ENCODE measurements around the gene ITGA4.
A peak's percentile ranks its signal among the peaks of the same experiment; 100 is the strongest.

The ITGA4 gene

DNA sequence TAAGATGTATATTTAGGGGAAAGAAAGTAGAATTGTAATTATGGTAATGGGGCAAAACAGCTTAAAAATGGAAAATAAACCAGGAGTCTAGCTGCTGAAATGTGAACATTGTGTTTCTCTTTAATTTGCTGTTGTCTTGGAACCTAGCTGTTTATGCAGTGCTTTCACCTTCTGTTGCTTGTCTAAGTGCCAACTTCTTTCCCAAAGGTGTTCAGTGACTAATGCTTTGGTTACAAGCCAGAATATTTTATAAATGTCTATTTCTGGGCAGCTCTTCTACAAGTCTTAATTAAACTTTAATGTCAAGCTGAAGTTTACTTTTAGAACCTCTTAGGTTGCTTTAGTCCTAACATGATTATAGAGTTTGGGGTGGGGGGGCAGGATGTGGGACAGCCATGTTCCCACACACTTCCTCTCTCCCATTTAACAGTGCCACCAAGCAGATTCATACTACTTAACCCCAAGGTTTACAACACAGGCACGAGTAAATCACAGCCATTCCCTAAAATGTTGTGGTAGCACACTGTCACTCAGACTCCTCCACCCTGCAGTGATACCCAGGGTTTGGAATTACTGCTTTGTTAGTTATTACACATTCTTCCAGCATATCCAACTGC is 60.6 kb downstream of the ITGA4 start:
- DNase-seq = peak in 1 of 2 experiments; percentile 0

DNA sequence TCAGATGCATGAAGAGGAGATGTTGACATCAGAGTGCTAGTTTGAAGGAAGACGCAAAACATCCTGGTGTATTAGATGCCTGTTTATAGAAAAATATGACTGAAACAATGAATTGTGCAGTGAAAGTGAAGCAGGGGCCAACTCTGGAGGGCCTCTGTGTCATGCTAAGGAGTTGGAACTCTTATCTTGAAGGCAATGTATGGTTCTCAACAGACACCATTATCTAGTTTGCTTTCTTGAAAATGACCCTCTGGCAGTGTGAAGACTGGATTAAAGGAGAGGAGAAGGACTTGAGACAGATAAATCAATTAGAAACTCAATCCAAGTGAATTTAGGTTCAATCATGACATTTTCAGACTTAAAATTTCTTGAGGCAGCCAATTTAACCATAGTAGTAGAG is 63.1 kb downstream of the ITGA4 start:
- no peak for DNase-seq

DNA sequence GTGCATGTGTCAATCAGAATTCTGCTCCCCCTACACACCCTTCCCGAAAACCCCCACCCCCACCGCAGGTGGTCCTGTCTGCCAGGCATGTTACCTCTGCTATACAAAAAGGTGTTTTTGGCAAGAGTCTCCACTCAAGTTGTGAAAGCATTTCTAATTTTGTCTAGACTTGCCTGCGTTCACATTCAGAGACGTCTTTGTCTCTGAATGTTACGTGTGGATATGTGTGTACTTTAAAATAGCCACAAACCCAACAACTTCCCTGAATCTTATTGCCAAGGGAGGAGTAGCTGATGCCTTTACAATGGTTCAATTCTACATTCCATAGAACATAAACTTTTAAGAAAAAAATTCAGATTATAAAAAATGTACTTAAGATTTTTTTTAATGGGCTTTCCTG is 66.6 kb downstream of the ITGA4 start:
- DNase-seq = no peak

DNA sequence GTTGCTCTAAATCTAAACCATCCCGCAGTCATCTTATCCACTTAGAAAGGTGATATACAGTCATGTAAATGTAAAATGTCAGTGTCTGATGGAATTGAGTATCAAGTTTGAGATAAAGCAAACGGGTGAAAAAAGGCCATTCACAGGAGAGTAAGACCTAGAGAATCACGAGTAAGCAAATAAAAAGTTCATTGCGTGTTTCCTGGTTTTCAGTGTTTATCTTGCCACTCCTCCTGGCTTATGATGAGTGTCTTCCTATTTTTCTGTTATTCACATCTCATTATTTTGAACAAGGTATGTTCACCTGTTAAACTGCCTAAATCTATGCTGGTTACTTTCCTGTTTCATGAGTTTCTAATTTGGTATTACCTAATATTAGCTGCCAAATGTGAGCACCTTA is 68.8 kb downstream of the ITGA4 start:
- no peak for DNase-seq

DNA sequence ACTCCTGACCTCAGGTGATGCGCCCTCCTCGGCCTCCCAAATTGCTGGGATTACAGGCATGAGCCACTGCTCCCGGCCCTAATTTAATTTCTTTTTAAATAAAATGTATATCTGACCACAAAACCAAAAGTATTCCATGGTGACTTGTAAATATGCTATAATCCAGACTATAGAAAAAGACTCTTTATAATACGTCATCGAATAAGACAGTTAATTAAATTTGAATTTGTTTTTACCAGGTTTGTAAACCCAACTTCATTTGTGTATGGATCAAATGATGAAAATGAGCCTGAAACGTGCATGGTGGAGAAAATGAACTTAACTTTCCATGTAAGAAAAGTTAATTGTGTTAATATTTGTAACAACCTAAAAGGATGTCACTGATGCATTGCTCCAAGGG is 69.9 kb downstream of the ITGA4 start:
- no peak for DNase-seq

DNA sequence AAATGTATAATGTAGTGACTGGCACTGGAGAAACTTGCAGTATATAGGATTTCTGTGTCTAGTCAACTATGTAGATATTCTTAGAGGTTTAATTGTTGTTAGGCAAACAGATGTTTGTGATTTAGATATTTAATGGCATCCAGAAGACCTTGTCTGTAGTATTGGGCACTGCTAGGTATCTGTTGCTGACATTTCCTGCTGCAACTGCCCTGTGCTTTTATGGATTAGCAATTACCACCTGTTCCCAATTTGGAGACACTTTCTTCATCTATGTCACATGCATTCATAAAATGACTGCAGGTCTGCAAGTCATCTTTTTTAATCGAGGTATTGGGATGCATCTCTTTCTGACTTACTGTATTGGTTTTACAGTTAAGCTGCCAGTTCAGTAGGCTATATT is 71.3 kb downstream of the ITGA4 start:
- DNase-seq = no peak

- no peak for DNase-seq
These were observed 79.5 kb downstream of the ITGA4 start for GRCh38 chr2:181536730-181537129.

DNA sequence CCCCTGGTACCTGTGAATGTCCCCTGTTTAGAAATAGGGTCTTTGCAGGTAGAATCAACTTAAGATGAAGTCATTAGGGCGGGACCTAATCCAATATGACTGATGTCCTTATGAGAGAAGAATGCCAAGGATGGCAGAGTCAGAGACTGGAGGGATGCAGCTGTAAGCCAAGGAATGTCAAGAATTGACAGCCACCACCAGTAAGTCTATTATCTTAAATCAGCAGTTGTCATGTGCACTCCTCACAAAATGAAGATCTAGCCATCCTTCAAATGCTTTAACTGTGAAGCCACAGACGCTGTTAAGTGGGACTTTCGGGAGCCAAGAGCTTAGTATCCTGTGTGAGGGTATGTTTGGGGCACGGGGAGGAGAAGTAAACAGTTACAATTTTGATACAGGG is 83.2 kb downstream of the ITGA4 start:
- no peak for DNase-seq

GRCh38 chr2:181542170-181542569 is 85.0 kb downstream of the ITGA4 start:
- DNase-seq = no peak

- no peak for DNase-seq
These were observed 88.9 kb downstream of the ITGA4 start for GRCh38 chr2:181546086-181546485.

DNA sequence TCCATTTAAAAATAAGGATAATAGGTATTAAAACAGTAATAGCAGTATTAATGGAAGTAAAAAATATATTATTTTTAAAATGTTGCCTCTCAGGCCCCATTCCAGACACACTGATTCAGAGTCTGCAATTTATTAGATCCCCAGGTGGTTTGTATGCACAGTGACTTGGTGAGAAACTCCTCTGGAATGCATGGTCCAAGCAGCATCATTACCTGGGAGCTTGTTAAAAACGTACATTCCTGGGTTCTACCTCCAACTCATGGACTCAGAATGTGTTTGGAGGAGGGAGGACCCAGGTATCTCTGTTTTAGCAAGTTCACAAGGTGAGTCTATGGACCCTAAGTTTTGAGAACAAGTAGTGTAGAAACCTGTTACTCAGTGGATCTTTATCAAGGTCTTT is 95.6 kb downstream of the ITGA4 start:
- DNase-seq = no peak

GRCh38 chr2:181553244-181553643 is 96.1 kb downstream of the ITGA4 start:
- DNase-seq = no peak

DNA sequence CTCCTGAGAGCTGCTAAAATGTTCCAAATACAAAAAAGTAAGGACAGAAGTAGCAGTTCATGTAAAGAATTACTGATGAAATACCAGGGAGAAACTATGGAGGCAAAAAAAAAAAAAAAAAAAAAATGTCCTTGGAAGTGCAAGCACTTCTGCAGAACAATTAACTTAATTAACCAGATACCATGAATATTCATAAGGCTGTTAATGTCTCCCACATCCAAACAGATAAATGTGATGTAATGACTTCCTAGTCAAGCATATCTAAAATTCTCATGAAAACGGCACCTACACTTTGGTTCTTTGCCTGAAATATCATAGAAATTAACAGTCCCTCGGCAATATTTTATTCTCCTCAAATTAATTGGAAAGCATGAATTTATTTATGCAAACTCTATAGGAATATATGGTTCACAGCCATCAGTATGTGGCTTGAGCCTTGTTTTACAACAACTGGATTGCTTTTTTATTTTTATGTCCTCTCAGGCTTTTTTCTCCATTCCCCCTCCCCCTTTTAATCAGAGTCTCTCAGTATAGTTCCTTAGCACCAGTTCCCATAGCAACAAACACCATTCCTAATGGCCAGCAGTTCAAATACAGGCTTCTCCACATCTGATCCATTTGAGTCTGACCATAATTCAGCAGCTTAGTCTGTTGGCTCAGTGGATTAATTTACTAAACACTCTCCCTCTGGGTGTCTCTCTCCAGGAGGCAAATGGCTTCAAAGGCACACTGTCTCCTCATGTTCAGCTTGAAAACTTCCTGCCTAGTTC is 97.1 kb downstream of the ITGA4 start:
- DNase-seq = no peak

GRCh38 chr2:181558371-181558770 is 101.2 kb downstream of the ITGA4 start:
- DNase-seq = no peak

GRCh38 chr2:181563101-181563692 is 106.0 kb downstream of the ITGA4 start:
- DNase-seq = no peak

GRCh38 chr2:181566334-181567032 is 109.3 kb downstream of the ITGA4 start:
- DNase-seq = no peak

DNA sequence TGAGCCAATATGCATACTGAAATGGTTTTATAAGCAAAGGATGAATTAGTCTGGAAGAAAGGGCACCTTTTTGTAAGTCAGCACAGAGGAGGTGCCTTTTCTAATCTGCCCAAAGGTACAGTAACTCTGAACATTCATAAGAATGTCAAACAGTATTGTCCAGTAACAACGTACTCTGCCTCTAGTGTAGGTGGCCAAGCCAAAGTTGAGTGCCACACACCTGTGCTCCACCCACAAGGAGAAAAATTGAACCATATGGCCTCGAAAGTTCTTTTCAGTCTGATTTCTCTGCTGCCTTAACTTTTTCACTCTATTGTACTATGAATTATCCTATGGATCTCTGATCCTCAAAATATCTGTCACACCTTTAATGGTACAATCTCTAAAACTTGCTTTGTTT is 112.9 kb downstream of the ITGA4 start:
- no peak for DNase-seq

DNA sequence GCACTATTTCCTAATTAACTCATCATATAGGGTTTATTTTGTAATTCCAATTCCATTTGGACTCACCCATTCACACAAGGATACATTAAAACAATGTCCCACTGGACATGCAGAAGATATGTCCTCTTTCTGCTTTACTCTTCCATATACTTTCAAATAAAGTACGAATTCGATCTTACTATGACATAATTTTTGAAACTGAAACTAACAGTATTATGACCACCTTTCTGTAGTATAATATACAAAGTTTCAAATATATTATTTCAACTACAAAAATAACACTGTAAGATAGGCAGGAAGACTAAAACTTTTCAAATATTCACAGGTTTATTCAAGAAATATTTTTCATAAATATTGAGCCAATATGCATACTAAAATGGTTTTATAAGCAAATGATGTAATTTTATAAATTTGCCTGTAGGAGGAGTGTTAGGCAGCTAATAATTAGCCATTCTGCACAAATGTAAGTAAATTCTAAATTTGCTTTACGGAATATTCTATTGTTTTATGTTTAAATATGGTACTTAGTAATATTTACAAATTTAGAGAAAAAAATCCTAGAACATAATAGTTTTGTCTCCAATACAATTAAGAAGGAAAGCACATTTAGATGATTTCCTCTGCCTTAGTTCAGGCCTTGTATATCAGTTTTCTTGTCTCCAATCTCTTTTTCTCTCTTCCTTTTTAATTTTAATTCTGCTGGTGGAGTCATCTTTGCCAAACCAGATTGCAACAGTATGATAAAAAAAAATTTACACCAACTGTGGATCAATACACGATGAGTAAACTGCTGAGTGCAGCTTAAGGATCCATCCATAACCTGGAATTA is 113.9 kb downstream of the ITGA4 start:
- DNase-seq = no peak

- DNase-seq = no peak
These were observed 116.1 kb downstream of the ITGA4 start for GRCh38 chr2:181573140-181573736.

- no peak for DNase-seq
These were observed 117.1 kb downstream of the ITGA4 start for GRCh38 chr2:181574321-181574720.

GRCh38 chr2:181575024-181575649 is 118.0 kb downstream of the ITGA4 start:
- no peak for DNase-seq

DNA sequence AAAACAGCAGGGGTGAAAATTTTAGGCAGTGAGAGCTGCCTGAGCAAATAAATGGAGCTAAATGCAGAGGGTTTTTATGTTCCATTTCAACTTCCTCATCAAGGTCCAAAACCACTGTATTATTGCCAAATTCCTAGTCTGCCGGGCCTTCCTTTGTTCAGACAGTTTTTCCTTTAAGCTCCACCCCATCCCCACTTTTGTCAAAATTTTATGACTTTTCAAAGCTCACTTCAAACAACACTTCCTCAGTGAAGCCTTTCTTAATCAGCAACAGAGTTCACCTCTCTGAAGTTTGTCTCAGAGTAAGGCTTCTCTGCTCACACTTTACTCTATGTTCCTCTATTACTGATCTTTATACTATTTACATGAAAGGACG is 118.5 kb downstream of the ITGA4 start:
- no peak for DNase-seq
